Stomach (tissue), 9 donors: Measurements from ENCODE around the gene MOG. TPM values are rescaled to one million over a fixed set of nuclear protein-coding genes. Genes with fewer than 3 reads are reported as not detected.

Source experiments
- DNase-seq, 2 donors: peaks; one replicate each; pipeline versions ENCODE4 v3.0.0 to v3.0.0-alpha.2; 2013 to 2019
- H3K27ac ChIP-seq, 5 donors: fragments of 200-600 bp in 4 of 5; sonication (generic) in 4 of 5; one replicate each; pipeline ENCODE4 v1.5.1; 2013 to 2019; ENCODE audit warnings: mild to moderate bottlenecking in 1 of 5, moderate library complexity in 1 of 5
- H3K27me3 ChIP-seq, 3 donors: fragments of 200-600 bp; sonication (generic); one replicate each; pipeline ENCODE4 v1.5.1; 2017 to 2019; ENCODE audit warnings: mixed run types in 1 of 3
- H3K36me3 ChIP-seq, 4 donors: fragments of 200-600 bp; sonication (generic); 1 replicate in 3 of 4; 2 replicates in 1 of 4; pipeline ENCODE4 v1.5.1; 2016 to 2019
- H3K4me1 ChIP-seq, 4 donors: fragments of 200-600 bp; sonication (generic); one replicate each; pipeline ENCODE4 v1.5.1; 2016 to 2019
- H3K4me3 ChIP-seq, 4 donors: fragments of 200-600 bp; sonication (generic) in 3 of 4; one replicate each; pipeline ENCODE4 v1.5.1; 2016 to 2019; ENCODE audit warnings: mild to moderate bottlenecking in 1 of 4
- H3K9me3 ChIP-seq, 4 donors: fragments of 200-600 bp; sonication (generic); one replicate each; pipeline ENCODE4 v1.5.1; 2016 to 2019
- CTCF ChIP-seq, 7 experiments: fragments of 450-650 bp in 4 of 7; fragments of 200-600 bp in 3 of 7; sonication (generic) in 3 of 7; IDR thresholded peaks; one replicate each; pipeline ENCODE4 v1.5.1; 2016 to 2019; ENCODE audit warnings: antibody characterized with exemption in 7 of 7, control low read depth in 2 of 7, mild to moderate bottlenecking in 1 of 7
- EP300 ChIP-seq: sonication (generic); formaldehyde crosslinking; IDR thresholded peaks from one replicate; pipeline ENCODE4 v1.6.1; 2017; ENCODE audit warnings: antibody characterized with exemption
- POLR2A ChIP-seq, 4 donors: fragments of 450-650 bp; IDR thresholded peaks; one replicate each; pipeline ENCODE4 v1.6.1; 2016; ENCODE audit warnings: antibody characterized with exemption in 4 of 4, control low read depth in 2 of 4, mild to moderate bottlenecking in 1 of 4, moderate library complexity in 1 of 4
- POLR2AphosphoS5 ChIP-seq, 3 donors: sonication (generic); formaldehyde crosslinking; IDR thresholded peaks; one replicate each; pipeline ENCODE4 v1.6.1; 2016; ENCODE audit warnings: antibody characterized with exemption in 3 of 3
- WGBS, 5 donors: extraction: QIAGEN DNeasy Blood & Tissue Kit in 3 of 5; methylation state at CpG; one replicate each; pipeline versions ENCODE4 v1.1.5 to v1.1.7; 2013 to 2018; 5-methylcytosine and 5-hydroxymethylcytosine counted together
- intact Hi-C: fragments of 100-400 bp; cut with DNase I; formaldehyde crosslinking; loops from one replicate; pipeline ENCODE4 v1.15.1; 2023; ENCODE audit warnings: low total_unique reads
- polyA plus RNA-seq, 3 donors: library from polyadenylated mRNA; stranded (reverse); fragments of 200-250 nt; gene quantifications; one replicate each; pipeline ENCODE4 v1.2.3, GENCODE V29; 2013
- small RNA-seq, 4 donors: library from RNA; depleted of rRNA; stranded (forward); fragments of <200 nt; gene quantifications; one replicate each; pipeline ENCODE3, GENCODE V24; 2016
- total RNA-seq, 5 donors: library from RNA; depleted of rRNA; stranded (reverse); fragments of >200 nt; gene quantifications; one replicate each; pipeline versions ENCODE4 v1.1.0 to v1.2.3, GENCODE V29; 2014 to 2016
- donor health status: healthy with polysubstance abuse.
- donor health status: Bipolar disorder and iron deficiency.
- donor health status: healthy.

MOG gene
- total and polyA plus RNA-seq, 8 donors, result not detected

DNA sequence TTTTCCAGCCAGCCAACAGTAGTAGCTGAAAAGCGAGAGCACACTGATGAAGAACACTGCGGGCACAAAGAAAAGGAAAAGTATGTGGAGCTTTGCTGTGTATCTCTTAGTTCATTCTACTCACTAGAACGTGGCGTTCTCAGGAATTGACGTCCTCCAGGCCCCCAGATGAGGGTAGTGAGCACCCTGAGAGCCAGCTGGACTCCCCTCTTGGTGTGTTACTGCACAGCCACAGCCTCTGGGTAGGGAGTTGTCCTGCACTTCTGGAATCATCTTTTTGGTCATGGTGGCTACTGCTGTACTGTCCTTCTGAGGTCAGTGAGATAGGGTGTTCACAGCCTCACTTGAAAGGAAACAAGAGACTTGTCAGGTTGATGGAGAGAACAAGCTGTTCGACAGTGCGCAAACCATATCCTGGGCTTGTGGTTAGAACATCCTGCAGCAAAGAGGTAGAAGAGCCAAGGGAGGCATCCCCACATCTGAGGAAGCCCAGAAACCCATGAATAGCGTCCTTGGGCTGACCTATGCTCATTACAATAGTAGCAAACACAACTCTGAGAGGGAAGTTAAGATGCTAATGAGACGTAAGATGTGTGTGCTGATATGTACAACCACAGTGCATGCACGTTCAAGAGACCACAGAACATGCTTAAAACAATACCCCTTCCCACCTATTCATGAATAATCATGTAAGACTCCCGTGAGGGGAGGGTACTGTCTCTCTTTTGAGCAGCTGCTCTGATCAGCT lies 51.7 kb downstream of the MOG start:
- H3K27me3 ChIP-seq, result peaks cover 0 to 41% (median 0%) of the 10 kb centered on the region in 3 donors
- no peaks in the 10 kb centered on the region for H3K9me3 ChIP-seq
- H3K27ac ChIP-seq, result peak overlapping the region in 4 of 5 donors; percentile 7 to 66 (median 32)
- intact Hi-C loops, result loop anchor here (5.0 kb wide), 1 partner anchor 129 kb away; no protein-coding TSS in a partner anchor
- DNase-seq, result peak; percentile 34 to 64
- H3K36me3 ChIP-seq, result no peaks in the 10 kb centered on the region
- H3K4me3 ChIP-seq, result no peak overlapping the region
- TF ChIP-seq EP300 (no peak), POLR2AphosphoS5 (IDR thresholded peaks at IDR 0.05) (peak in 2 of 3 donors; percentile 9 to 24)
- 59 to 67% (median 62%) methylated on average over 11 of the region's 11 CpGs for WGBS, 5 donors
- H3K4me1 ChIP-seq, result peaks cover 0 to 12% (median 0%) of the 10 kb centered on the region in 4 donors

GRCh38 chr6:29709188-29709587 lies 52.3 kb downstream of the MOG start:
- DNase-seq, result no peak
- no peaks in the 10 kb centered on the region for H3K9me3 ChIP-seq
- no peak overlapping the region for H3K4me3 ChIP-seq
- peaks cover 0 to 35% (median 0%) of the 10 kb centered on the region in 3 donors for H3K27me3 ChIP-seq
- 39 to 55% (median 44%) methylated on average over 4 of the region's 4 CpGs for WGBS, 5 donors
- intact Hi-C loops, result loop anchor here (5.0 kb wide), 1 partner anchor 128 kb away; no protein-coding TSS in a partner anchor
- no peaks in the 10 kb centered on the region for H3K36me3 ChIP-seq
- H3K27ac ChIP-seq, result peak overlapping the region in 3 of 5 donors; percentile 7 to 66 (median 41)
- peaks cover 0 to 12% (median 0%) of the 10 kb centered on the region in 4 donors for H3K4me1 ChIP-seq
- no peak for TF ChIP-seq CTCF (IDR thresholded peaks at IDR 0.05)
- no peak for TF ChIP-seq EP300
- TF ChIP-seq POLR2AphosphoS5 (IDR thresholded peaks at IDR 0.05), result no peak
- no peak for TF ChIP-seq POLR2A (IDR thresholded peaks at IDR 0.05)

- no peaks in the 10 kb centered on the region for H3K9me3 ChIP-seq
- peaks cover 0 to 29% (median 0%) of the 10 kb centered on the region in 3 donors for H3K27me3 ChIP-seq
- H3K4me1 ChIP-seq, result peaks cover 0 to 12% (median 0%) of the 10 kb centered on the region in 4 donors
- H3K27ac ChIP-seq, result no peak overlapping the region
- no peaks in the 10 kb centered on the region for H3K36me3 ChIP-seq
- H3K4me3 ChIP-seq, result no peak overlapping the region
- intact Hi-C loops, result no loop called here
- TF ChIP-seq CTCF (IDR thresholded peaks at IDR 0.05) (no peak), EP300 (no peak), POLR2A (IDR thresholded peaks at IDR 0.05) (no peak), POLR2AphosphoS5 (IDR thresholded peaks at IDR 0.05) (no peak)
- no peak for DNase-seq
- 67 to 82% (median 80%) methylated on average over 7 to 8 of the region's 8 CpGs for WGBS, 5 donors
Measured at GRCh38 chr6:29710281-29710941, 53.5 kb downstream of the MOG start.

DNA sequence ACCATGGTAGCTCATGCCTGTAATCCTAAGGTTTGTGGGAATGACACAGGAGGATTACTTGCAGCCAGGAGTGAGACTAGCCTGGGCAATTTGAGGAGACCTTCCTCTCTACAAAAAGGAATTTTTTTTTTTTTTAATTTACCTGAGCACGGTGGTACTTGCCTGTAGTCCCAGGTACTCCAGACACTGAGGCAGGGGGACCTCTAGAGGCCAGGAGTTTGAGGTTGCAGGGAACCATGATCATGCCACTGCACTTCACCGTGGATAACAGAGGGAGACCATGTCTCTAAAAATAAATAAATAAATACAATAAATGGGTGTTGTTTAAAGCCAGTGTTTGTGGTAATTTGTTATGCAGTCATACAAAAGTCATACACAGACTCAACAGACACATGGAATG lies 64.0 kb downstream of the MOG start:
- no peak for DNase-seq
- intact Hi-C loops, result no loop called here
- H3K27ac ChIP-seq, result no peak overlapping the region
- peaks cover 0 to 23% (median 20%) of the 10 kb centered on the region in 4 donors for H3K4me1 ChIP-seq
- H3K4me3 ChIP-seq, result no peak overlapping the region
- peaks cover 4 to 18% (median 12%) of the 10 kb centered on the region in 4 donors for H3K36me3 ChIP-seq
- WGBS, 5 donors, result 8 to 29% (median 24%) methylated on average over 2 of the region's 2 CpGs
- TF ChIP-seq CTCF (IDR thresholded peaks at IDR 0.05), result no peak
- TF ChIP-seq POLR2A (IDR thresholded peaks at IDR 0.05), result no peak
- TF ChIP-seq EP300, result no peak
- no peak for TF ChIP-seq POLR2AphosphoS5 (IDR thresholded peaks at IDR 0.05)
- no peaks in the 10 kb centered on the region for H3K27me3 ChIP-seq
- no peaks in the 10 kb centered on the region for H3K9me3 ChIP-seq

Small RNA genes lying within 50 kb of the gene (small RNA-seq; reads per million reads assigned to genes)
- 0 reads per million in 4 donors for gene SUMO2P1

Other genes starting within 250 kb of the MOG start
- not detected for gene OR12D1, start 242.2 kb upstream of the MOG start, total RNA-seq
- not detected for gene OR12D1, start 242.2 kb upstream of the MOG start, polyA plus RNA-seq
- gene OR10C1, start 217.8 kb upstream of the MOG start, total RNA-seq, result not detected
- not detected for gene OR10C1, start 217.8 kb upstream of the MOG start, polyA plus RNA-seq
- gene OR11A1, start 200.0 kb upstream of the MOG start, total RNA-seq, result not detected
- gene OR11A1, start 200.0 kb upstream of the MOG start, polyA plus RNA-seq, result not detected
- not detected for gene OR2H1, start 199.9 kb upstream of the MOG start, total RNA-seq
- not detected for gene OR2H1, start 199.9 kb upstream of the MOG start, polyA plus RNA-seq
- under 1 TPM in 1 of 5 donors, not detected in 4; 0.55 TPM for gene MAS1L, start 169.1 kb upstream of the MOG start, total RNA-seq
- gene MAS1L, start 169.1 kb upstream of the MOG start, polyA plus RNA-seq, result not detected
- 10 to 100 TPM in 1 of 5 donors, 1 to 10 TPM in 1, not detected in 3; 4.2 to 40.3 TPM for gene UBD, start 97.4 kb upstream of the MOG start, total RNA-seq
- gene UBD, start 97.4 kb upstream of the MOG start, polyA plus RNA-seq, result 10 to 100 TPM in 1 of 3 donors, 1 to 10 TPM in 2; 4.0 to 65.8 (median 7.7) TPM
- gene OR2H2, start 72.0 kb upstream of the MOG start, total RNA-seq, result not detected
- not detected for gene OR2H2, start 72.0 kb upstream of the MOG start, polyA plus RNA-seq
- 100 to 1,000 TPM in 1 of 5 donors, 10 to 100 TPM in 4; 29.3 to 101 (median 38.7) TPM for gene GABBR1, start 23.9 kb upstream of the MOG start, total RNA-seq
- gene GABBR1, start 23.9 kb upstream of the MOG start, polyA plus RNA-seq, result 10 to 100 TPM in 1 of 3 donors, 1 to 10 TPM in 2; 4.5 to 22.0 (median 6.3) TPM
- not detected for gene ZFP57, start 24.1 kb downstream of the MOG start, total RNA-seq
- gene ZFP57, start 24.1 kb downstream of the MOG start, polyA plus RNA-seq, result under 1 TPM in 1 of 3 donors, not detected in 2; 0.08 TPM
- gene HLA-F, start 66.3 kb downstream of the MOG start, total RNA-seq, result 100 to 1,000 TPM in 3 of 5 donors, 10 to 100 TPM in 2; 32.7 to 115 (median 108) TPM
- 100 to 1,000 TPM in 1 of 3 donors, 10 to 100 TPM in 2; 17.2 to 164 (median 44.4) TPM for gene HLA-F, start 66.3 kb downstream of the MOG start, polyA plus RNA-seq
- gene HLA-G, start 170.7 kb downstream of the MOG start, total RNA-seq, result not detected
- 1 to 10 TPM in 1 of 3 donors, under 1 TPM in 1, not detected in 1; 0.10 to 3.6 TPM for gene HLA-G, start 170.7 kb downstream of the MOG start, polyA plus RNA-seq